ENCODE data around the gene SEMA6A.

The SEMA6A gene

GRCh38 chr5:116464144-116464708 lies 110.4 kb downstream of the SEMA6A start:
- no peak for DNase-seq (ENCODE audit: low spot score)

- DNase-seq (ENCODE audit: low spot score) = no peak
Observed at GRCh38 chr5:116462500-116462899, 112.1 kb downstream of the SEMA6A start.

GRCh38 chr5:116459301-116459700 lies 115.3 kb downstream of the SEMA6A start:
- DNase-seq (ENCODE audit: low spot score) = no peak

- DNase-seq (ENCODE audit: low spot score) = no peak
Observed at GRCh38 chr5:116457062-116457461, 117.6 kb downstream of the SEMA6A start.

GRCh38 chr5:116456036-116456435 lies 118.6 kb downstream of the SEMA6A start:
- DNase-seq (ENCODE audit: low spot score) = no peak

- no peak for DNase-seq (ENCODE audit: low spot score)
Observed at GRCh38 chr5:116455061-116455460, 119.6 kb downstream of the SEMA6A start.

GRCh38 chr5:116454417-116454927 lies 120.2 kb downstream of the SEMA6A start:
- no peak for DNase-seq (ENCODE audit: low spot score)

- no peak for DNase-seq (ENCODE audit: low spot score)
Observed at GRCh38 chr5:116453988-116454411, 120.6 kb downstream of the SEMA6A start.

GRCh38 chr5:116452774-116453368 lies 121.8 kb downstream of the SEMA6A start:
- DNase-seq (ENCODE audit: low spot score) = no peak

- DNase-seq (ENCODE audit: low spot score) = no peak
Observed at GRCh38 chr5:116451905-116452450, 122.6 kb downstream of the SEMA6A start.

GRCh38 chr5:116451066-116451465 lies 123.6 kb downstream of the SEMA6A start:
- no peak for DNase-seq (ENCODE audit: low spot score)

- DNase-seq (ENCODE audit: low spot score) = no peak
Observed at GRCh38 chr5:116449458-116449857, 125.2 kb downstream of the SEMA6A start.

- no peak for DNase-seq (ENCODE audit: low spot score)
Observed at GRCh38 chr5:116448870-116449427, 125.7 kb downstream of the SEMA6A start.

- no peak for DNase-seq (ENCODE audit: low spot score)
Observed at GRCh38 chr5:116448450-116448849, 126.2 kb downstream of the SEMA6A start.

- no peak for DNase-seq (ENCODE audit: low spot score)
Observed at GRCh38 chr5:116446356-116447005, 128.1 kb downstream of the SEMA6A start.

- DNase-seq (ENCODE audit: low spot score) = no peak
Observed at GRCh38 chr5:116445311-116445710, 129.3 kb downstream of the SEMA6A start.

GRCh38 chr5:116444373-116445295 lies 130.0 kb downstream of the SEMA6A start:
- DNase-seq (ENCODE audit: low spot score) = no peak

GRCh38 chr5:116442931-116443551 lies 131.6 kb downstream of the SEMA6A start:
- DNase-seq (ENCODE audit: low spot score) = no peak

GRCh38 chr5:116442095-116442534 lies 132.5 kb downstream of the SEMA6A start:
- DNase-seq (ENCODE audit: low spot score) = peak; percentile 25

- DNase-seq (ENCODE audit: low spot score) = no peak
Observed at GRCh38 chr5:116441223-116441622, 133.4 kb downstream of the SEMA6A start.

GRCh38 chr5:116440457-116441001 lies 134.1 kb downstream of the SEMA6A start:
- no peak for DNase-seq (ENCODE audit: low spot score)
